HG02759 (cell line): ENCODE data around the gene SNX8.
A peak's percentile ranks its signal among the peaks of the same experiment; 100 is the strongest.

Source experiments
- ATAC-seq: cut with Tn5 transposase; IDR thresholded peaks from one replicate; pipeline ENCODE4 v1.9.1; 2021; ENCODE audit warnings: mild to moderate bottlenecking, moderate library complexity; ENCODE audit not compliant: unreplicated experiment

Gene SNX8

GRCh38 chr7:2209146-2209960, 104.9 kb downstream of the SNX8 start:
- ATAC-seq = peak; percentile 76

DNA sequence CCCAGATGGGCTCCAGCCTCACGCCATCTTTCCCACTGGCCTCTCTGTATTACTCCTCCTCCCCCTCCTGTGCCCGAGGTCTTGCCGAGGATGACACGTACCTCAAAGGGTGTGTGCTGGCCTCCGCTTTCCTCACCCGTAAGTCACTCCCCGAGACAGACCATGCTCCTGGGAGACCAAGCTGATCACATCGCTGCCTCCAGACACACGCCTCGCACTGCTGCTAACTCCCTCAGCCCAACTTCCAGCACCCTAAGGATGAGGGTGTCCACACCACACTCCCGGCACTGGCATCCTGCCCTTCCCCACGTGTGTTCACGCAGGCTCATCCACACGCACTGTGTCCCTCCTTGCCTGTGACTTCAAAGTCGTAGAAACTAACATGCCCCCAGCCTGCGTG, 105.5 kb downstream of the SNX8 start:
- ATAC-seq = no peak

- no peak for ATAC-seq
Observed at GRCh38 chr7:2205036-2205780, 109.0 kb downstream of the SNX8 start.

- ATAC-seq = no peak
Observed at GRCh38 chr7:2204446-2204845, 109.8 kb downstream of the SNX8 start.

DNA sequence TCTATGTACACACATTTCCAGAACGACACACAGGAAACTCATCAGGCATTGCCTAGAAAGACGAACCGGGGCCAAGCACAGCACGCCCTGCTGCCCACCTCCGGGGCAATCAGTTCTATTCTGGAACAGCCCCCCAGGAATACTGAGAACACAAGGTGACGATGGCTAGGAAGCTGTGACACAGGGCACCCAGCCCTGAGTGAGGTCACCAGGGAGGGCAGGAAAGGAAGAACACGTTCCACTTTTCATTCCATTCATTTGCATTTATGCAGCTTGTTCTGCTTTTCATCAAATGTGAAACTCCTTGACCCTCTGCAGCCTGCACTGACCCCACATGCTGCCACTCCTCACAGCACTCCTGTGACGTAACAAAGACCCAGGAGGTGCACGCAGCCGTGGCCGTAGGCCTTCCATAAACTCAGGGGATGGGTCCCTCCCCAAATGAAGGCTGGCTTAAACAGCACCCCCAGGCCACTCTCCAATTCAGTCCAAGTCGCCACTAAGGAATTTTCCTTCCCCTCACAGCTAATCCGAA, 110.4 kb downstream of the SNX8 start:
- no peak for ATAC-seq

DNA sequence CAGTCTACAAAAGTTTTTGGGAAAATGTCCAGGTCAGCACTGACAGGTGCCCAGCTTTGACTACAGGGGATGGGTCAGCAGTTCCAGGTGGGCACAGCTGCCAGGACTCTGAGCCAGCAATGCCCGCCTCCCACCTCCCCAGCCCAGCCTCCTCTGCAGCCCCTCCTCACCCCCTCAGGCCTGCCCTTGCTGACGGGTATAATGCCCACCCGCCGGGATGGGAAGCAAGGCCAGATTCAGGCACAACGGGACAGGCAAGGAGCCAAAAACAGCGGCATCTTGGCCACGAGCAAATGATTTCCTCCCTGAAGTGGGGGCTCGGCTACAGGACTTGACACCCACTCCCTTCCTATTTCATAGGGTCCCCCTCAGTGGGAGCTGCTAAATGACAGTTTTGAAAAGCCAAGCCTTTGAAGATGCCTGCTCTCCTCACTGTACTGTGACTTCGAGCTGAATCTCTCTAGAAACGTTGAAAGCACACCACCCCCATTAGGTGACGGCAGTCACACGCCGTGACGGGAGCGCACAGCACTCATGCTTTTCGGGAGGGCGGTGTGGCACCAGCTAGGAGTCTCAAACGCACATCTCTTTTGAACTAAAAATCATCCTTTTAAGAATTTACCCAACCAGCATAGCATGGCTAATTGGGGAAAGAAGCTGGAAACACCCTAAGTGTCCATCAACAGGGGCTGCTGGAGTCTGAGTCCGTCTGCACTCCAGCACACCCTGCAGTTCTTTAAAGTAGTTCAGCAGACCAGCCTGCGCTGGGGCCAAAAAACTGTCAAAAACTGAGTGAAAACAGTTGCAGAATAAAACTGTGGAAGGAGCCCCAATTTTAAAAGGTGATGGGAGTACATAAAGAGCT, 111.1 kb downstream of the SNX8 start:
- no peak for ATAC-seq

DNA sequence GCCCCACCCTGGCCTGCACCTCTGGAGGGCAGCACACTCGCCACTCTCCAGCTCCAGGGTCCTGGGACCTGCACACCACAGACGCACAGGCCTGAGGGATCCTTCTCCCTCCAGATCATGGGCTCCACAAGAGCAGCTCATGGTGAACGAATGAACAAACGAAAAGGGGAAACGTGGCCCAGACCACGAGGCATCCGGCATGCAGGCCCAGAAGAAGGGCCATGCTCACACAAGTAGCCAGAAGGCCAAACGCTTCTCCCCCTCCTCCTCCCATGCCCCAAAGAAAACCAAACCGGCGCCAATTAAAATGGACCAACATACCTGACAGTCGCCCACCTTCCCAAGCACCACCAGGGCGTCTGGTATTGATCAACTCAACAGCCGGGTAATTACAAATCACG, 111.9 kb downstream of the SNX8 start:
- ATAC-seq = no peak
